Upper lobe of left lung (tissue), 4 donors: ENCODE results near the gene GRB7.

ENCODE experiments used
- EP300 ChIP-seq, 4 donors: sonication (generic); formaldehyde crosslinking; IDR thresholded peaks; one replicate each; pipeline ENCODE4 v1.5.1; 2017; ENCODE audit warnings: antibody characterized with exemption in 4 of 4, control low read depth in 2 of 4
- POLR2A ChIP-seq, 4 donors: fragments of 450-650 bp; IDR thresholded peaks; one replicate each; pipeline ENCODE4 v1.5.1; 2016 to 2017; ENCODE audit warnings: antibody characterized with exemption in 4 of 4, mild to moderate bottlenecking in 2 of 4
- TF ChIP-seq, protein P1 (sequence below), 6 experiments: fragments of 450-650 bp in 4 of 6; fragments of 200-600 bp in 2 of 6; sonication (generic) in 2 of 6; IDR thresholded peaks; one replicate each; pipeline ENCODE4 v1.5.1; 2016 to 2019; ENCODE audit warnings: antibody characterized with exemption in 6 of 6

DNA sequence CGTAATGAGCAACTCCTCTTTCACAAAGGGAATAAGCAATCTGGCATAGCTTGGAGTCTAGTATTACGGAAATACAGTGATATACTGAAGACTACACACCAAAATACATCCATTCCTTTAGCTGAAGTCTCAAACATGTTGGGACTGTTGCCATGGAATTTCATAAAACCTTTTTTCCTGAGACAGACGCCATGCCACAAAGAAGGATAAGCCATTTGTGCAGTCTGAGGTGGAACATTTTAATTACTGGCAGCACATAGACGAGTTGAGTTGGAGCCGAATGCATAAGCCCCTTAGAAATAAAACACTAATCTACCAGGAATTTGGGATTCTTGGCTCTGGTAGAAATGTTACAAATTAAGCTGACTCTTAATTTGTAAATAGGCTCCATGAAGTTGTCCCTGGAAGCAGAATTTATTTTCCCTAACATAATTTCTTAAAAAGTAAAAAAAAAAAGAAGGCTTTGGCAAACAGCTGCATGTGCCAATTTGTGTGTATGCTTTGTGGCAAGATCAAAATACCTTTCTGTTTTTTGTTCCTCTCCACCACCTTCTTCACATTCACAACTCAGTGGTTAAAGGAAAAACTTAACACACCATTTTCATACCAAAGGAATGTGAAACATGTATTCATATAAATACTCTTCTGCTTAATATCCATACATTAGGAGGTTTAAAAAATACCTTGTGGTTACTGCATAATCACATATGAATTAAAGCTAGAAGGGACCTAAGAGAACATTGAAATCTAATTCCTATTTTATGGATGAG is 25.5 kb downstream of the GRB7 start:
- no peak for TF ChIP-seq POLR2A (IDR thresholded peaks at IDR 0.05)
- TF ChIP-seq, protein P1, sequence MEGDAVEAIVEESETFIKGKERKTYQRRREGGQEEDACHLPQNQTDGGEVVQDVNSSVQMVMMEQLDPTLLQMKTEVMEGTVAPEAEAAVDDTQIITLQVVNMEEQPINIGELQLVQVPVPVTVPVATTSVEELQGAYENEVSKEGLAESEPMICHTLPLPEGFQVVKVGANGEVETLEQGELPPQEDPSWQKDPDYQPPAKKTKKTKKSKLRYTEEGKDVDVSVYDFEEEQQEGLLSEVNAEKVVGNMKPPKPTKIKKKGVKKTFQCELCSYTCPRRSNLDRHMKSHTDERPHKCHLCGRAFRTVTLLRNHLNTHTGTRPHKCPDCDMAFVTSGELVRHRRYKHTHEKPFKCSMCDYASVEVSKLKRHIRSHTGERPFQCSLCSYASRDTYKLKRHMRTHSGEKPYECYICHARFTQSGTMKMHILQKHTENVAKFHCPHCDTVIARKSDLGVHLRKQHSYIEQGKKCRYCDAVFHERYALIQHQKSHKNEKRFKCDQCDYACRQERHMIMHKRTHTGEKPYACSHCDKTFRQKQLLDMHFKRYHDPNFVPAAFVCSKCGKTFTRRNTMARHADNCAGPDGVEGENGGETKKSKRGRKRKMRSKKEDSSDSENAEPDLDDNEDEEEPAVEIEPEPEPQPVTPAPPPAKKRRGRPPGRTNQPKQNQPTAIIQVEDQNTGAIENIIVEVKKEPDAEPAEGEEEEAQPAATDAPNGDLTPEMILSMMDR (IDR thresholded peaks at IDR 0.05), result no peak
- TF ChIP-seq EP300 (IDR thresholded peaks at IDR 0.05), result no peak
